OCI-LY1 (cell line): Measurements from ENCODE around the gene SLC23A2.

ENCODE experiments used
- CTCF ChIP-seq: fragments of 200-600 bp; sonication (generic), shearing (Covaris generic); IDR thresholded peaks from 2 replicates; pipeline ENCODE4 v1.5.1; 2017; ENCODE audit warnings: mild to moderate bottlenecking, antibody characterized with exemption, low read length, moderate library complexity, mixed read lengths
- EZH2 ChIP-seq: fragments of 200-600 bp; sonication (generic), shearing (Covaris generic); IDR thresholded peaks from 2 replicates; pipeline ENCODE4 v1.8.0; 2017; ENCODE audit warnings: borderline replicate concordance, mixed run types, mild to moderate bottlenecking, antibody characterized with exemption, low read length, moderate library complexity, mixed read lengths

DNA sequence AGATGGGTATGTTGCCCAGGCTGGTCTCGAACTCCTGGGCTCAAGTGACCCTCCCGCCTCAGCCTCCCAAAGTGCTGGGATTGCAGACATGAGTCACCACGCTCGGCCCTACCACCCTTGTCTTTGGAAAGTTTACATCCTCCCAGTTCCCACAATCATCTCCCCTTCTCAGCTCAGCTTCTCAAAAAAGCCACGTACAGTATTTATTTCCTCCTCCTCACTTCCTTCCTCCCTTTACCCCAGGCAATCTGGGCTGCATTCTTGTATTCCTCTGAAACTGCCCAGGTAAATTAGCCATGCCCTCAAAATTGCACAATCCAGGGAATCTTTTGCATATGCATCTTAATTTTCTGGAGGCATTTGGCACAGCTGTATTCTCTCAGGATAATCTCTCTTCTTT lies 7.4 kb upstream of the SLC23A2 start:
- TF ChIP-seq CTCF (no peak), EZH2 (no peak)
